ENCODE results near the gene ARHGEF19. TPM values are rescaled to one million over a fixed set of nuclear protein-coding genes. Genes with fewer than 3 reads are reported as not detected.

ARHGEF19 gene
- total RNA-seq, 1 donor from 2014 or later, result 151 TPM

- Mint-ChIP-seq H3K4me1 (ENCODE audit: low read depth) (peaks cover 12% of the 10 kb centered on the region), H3K9me3 (ENCODE audit: low read depth) (no peaks in the 10 kb centered on the region), H3K36me3 (ENCODE audit: insufficient read depth) (peaks cover 5% of the 10 kb centered on the region), H3K4me3 (ENCODE audit: low read depth) (no peak overlapping the region), H3K27ac (no peak overlapping the region), H3K27me3 (no peaks in the 10 kb centered on the region)
- no peak for TF ChIP-seq CTCF (IDR thresholded peaks at IDR 0.05; ENCODE audit: unreplicated experiment)
- DNase-seq (ENCODE audit: low spot score, unreplicated experiment), result no peak
These were observed 30.8 kb upstream of the ARHGEF19 start for GRCh38 chr1:16243215-16243610.

GRCh38 chr1:16242556-16243214, 30.2 kb upstream of the ARHGEF19 start:
- no peak for DNase-seq (ENCODE audit: low spot score, unreplicated experiment)
- Mint-ChIP-seq H3K9me3 (ENCODE audit: low read depth) (no peaks in the 10 kb centered on the region), H3K4me1 (ENCODE audit: low read depth) (peaks cover 15% of the 10 kb centered on the region), H3K27ac (peak overlapping the region; percentile 41), H3K27me3 (no peaks in the 10 kb centered on the region), H3K36me3 (ENCODE audit: insufficient read depth) (peaks cover 5% of the 10 kb centered on the region), H3K4me3 (ENCODE audit: low read depth) (no peak overlapping the region)
- no peak for TF ChIP-seq CTCF (IDR thresholded peaks at IDR 0.05; ENCODE audit: unreplicated experiment)

- no peak for TF ChIP-seq CTCF (IDR thresholded peaks at IDR 0.05; ENCODE audit: unreplicated experiment)
- H3K27ac Mint-ChIP-seq, result no peak overlapping the region
- H3K9me3 Mint-ChIP-seq (ENCODE audit: low read depth), result no peaks in the 10 kb centered on the region
- H3K27me3 Mint-ChIP-seq, result no peaks in the 10 kb centered on the region
- DNase-seq (ENCODE audit: low spot score, unreplicated experiment), result no peak
- H3K4me3 Mint-ChIP-seq (ENCODE audit: low read depth), result no peak overlapping the region
- H3K4me1 Mint-ChIP-seq (ENCODE audit: low read depth), result peaks cover 20% of the 10 kb centered on the region
- peaks cover 2% of the 10 kb centered on the region for H3K36me3 Mint-ChIP-seq (ENCODE audit: insufficient read depth)
These were observed 28.8 kb upstream of the ARHGEF19 start for GRCh38 chr1:16241221-16241708.

GRCh38 chr1:16239972-16240491, 27.6 kb upstream of the ARHGEF19 start:
- TF ChIP-seq CTCF (IDR thresholded peaks at IDR 0.05; ENCODE audit: unreplicated experiment), result no peak
- no peak for DNase-seq (ENCODE audit: low spot score, unreplicated experiment)
- Mint-ChIP-seq H3K9me3 (ENCODE audit: low read depth) (no peaks in the 10 kb centered on the region), H3K27me3 (no peaks in the 10 kb centered on the region), H3K27ac (no peak overlapping the region), H3K4me1 (ENCODE audit: low read depth) (peaks cover 24% of the 10 kb centered on the region), H3K4me3 (ENCODE audit: low read depth) (no peak overlapping the region), H3K36me3 (ENCODE audit: insufficient read depth) (no peaks in the 10 kb centered on the region)

GRCh38 chr1:16237343-16237830, 24.9 kb upstream of the ARHGEF19 start:
- peak overlapping the region; percentile 95 for H3K27ac Mint-ChIP-seq

More at GRCh38 chr1:16237343-16237830, 24.9 kb upstream of the ARHGEF19 start:
- H3K27me3 Mint-ChIP-seq, result no peaks in the 10 kb centered on the region
- H3K9me3 Mint-ChIP-seq (ENCODE audit: low read depth), result no peaks in the 10 kb centered on the region
- no peak for DNase-seq (ENCODE audit: low spot score, unreplicated experiment)
- no peak for TF ChIP-seq CTCF (IDR thresholded peaks at IDR 0.05; ENCODE audit: unreplicated experiment)
- H3K4me1 Mint-ChIP-seq (ENCODE audit: low read depth), result peaks cover 20% of the 10 kb centered on the region
- H3K4me3 Mint-ChIP-seq (ENCODE audit: low read depth), result peak overlapping the region; percentile 85
- no peaks in the 10 kb centered on the region for H3K36me3 Mint-ChIP-seq (ENCODE audit: insufficient read depth)
